ENCODE measurements around the gene LTBP1. TPM values are rescaled to one million over a fixed set of nuclear protein-coding genes. Genes with fewer than 3 reads are reported as not detected.

The LTBP1 gene
- total and polyA plus RNA-seq, 2 of the 13 experiments (the other 11 are each of a cell fraction or from before 2014, with no cell fraction given) = 0.12 to 0.22 TPM

DNA sequence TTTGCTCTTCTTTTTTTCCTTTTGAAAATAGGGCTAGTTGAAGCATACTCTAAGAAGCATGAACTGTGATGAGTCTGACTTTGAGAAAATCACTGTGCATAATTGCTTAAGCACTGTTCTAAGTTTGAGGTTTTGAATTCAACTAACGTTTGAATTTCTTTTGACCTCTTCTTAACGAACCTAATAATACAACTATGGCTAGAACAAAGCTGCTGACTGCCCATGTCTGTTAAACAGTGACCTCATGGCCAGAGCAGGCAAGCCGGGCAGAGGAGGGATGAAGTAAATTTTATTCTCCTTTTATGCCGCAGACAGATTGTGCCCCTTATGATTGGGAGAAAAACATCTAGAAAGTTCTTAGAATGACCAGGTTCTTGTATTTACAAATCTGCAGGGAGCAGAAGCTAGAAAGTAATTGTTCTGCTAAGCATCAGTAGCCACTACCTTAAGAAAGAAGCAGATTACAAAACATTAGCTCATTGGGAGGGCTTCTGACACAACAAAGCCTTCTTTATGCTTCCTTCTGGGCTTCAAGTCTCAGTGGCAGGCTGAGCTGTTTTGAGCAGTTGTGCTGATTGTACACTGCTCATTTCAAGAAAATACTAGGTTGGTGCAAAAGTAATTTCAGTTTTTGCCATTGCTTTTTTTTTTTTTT is 431.9 kb downstream of the LTBP1 start:
- no peaks in the 10 kb centered on the region for H4K20me1 ChIP-seq (ENCODE audit: insufficient read depth, low read length)
- WGBS (ENCODE audit: low lambda C conversion rate) = 34% methylated on average over 4 of the region's 4 CpGs
- POLR2A ChIA-PET = no interaction called here
- peaks cover 0 to 3% of the 10 kb centered on the region in 2 experiments; a peak in 2 of 5 replicates for H3K27me3 ChIP-seq (ENCODE audit: control insufficient read depth in 1 of 2, insufficient read depth in 2 of 2, low read length in 2 of 2)
- H3K79me2 ChIP-seq (ENCODE audit: insufficient read depth, low read length) = no peaks in the 10 kb centered on the region
- H3K4me1 ChIP-seq (ENCODE audit: insufficient read depth, low read length) = no peaks in the 10 kb centered on the region
- no peak overlapping the region for H2AFZ ChIP-seq (ENCODE audit: low read length)
- no peak for DNase-seq (ENCODE audit: low spot score)
- H3K4me2 ChIP-seq (ENCODE audit: low read depth, low read length) = no peak overlapping the region
- intact Hi-C loops (cut with micrococcal nuclease; ENCODE audit: unreplicated experiment) (loop anchor here (10.0 kb wide), 1 partner anchor 244 kb away; no protein-coding TSS in a partner anchor), in situ Hi-C loops (cut with HindIII; ENCODE audit: extremely low pct_ligation_motif_present, low pct_unique_long_range_greater_than_20kb) (loop anchor here (10.0 kb wide), 1 partner anchor 824 kb away; no protein-coding TSS in a partner anchor)
- ATAC-seq = no peak
- FAIRE-seq = no peak
- CTCF ChIA-PET (ENCODE audit: low intra/inter-chr PET ratio, low total read pairs) = no interaction called here
- H3K27ac ChIP-seq (ENCODE audit: extremely low read length, insufficient read depth, low read length) = no peak overlapping the region
- no peaks in the 10 kb centered on the region for H3K9me3 ChIP-seq (ENCODE audit: low read length)
- H3K4me3 ChIP-seq (replicated peaks in 1 of 3; ENCODE audit: insufficient read depth in 1 of 3, low read depth in 2 of 3, low read length in 3 of 3) = no peak overlapping the region
- BruUV-seq (replicated peaks) = no TSS peak
- H3K36me3 ChIP-seq (replicated peaks in 1 of 2; ENCODE audit: control insufficient read depth in 1 of 2, insufficient read depth in 2 of 2, low read length in 2 of 2) = no peaks in the 10 kb centered on the region
- no peak overlapping the region for H3K9ac ChIP-seq (ENCODE audit: insufficient read depth, low read depth, low read length)
- no peak for TF ChIP-seq ZNF660 (CRISPR knock-in tag; IDR thresholded peaks at IDR 0.05; ENCODE audit: borderline replicate concordance, low read depth)
- no peak for TF ChIP-seq TRIM24 (CRISPR knock-in tag; IDR thresholded peaks at IDR 0.05)
- TF ChIP-seq HOXD1 (CRISPR knock-in tag; IDR thresholded peaks at IDR 0.05) = no peak
- TF ChIP-seq ZNF615 (CRISPR knock-in tag; IDR thresholded peaks at IDR 0.05; ENCODE audit: borderline replicate concordance) = no peak
- no peak for TF ChIP-seq ZBTB21 (CRISPR knock-in tag; IDR thresholded peaks at IDR 0.05)
- TF ChIP-seq ZBTB26 (CRISPR knock-in tag; IDR thresholded peaks at IDR 0.05; ENCODE audit: borderline replicate concordance) = no peak
- TF ChIP-seq, protein P1, sequence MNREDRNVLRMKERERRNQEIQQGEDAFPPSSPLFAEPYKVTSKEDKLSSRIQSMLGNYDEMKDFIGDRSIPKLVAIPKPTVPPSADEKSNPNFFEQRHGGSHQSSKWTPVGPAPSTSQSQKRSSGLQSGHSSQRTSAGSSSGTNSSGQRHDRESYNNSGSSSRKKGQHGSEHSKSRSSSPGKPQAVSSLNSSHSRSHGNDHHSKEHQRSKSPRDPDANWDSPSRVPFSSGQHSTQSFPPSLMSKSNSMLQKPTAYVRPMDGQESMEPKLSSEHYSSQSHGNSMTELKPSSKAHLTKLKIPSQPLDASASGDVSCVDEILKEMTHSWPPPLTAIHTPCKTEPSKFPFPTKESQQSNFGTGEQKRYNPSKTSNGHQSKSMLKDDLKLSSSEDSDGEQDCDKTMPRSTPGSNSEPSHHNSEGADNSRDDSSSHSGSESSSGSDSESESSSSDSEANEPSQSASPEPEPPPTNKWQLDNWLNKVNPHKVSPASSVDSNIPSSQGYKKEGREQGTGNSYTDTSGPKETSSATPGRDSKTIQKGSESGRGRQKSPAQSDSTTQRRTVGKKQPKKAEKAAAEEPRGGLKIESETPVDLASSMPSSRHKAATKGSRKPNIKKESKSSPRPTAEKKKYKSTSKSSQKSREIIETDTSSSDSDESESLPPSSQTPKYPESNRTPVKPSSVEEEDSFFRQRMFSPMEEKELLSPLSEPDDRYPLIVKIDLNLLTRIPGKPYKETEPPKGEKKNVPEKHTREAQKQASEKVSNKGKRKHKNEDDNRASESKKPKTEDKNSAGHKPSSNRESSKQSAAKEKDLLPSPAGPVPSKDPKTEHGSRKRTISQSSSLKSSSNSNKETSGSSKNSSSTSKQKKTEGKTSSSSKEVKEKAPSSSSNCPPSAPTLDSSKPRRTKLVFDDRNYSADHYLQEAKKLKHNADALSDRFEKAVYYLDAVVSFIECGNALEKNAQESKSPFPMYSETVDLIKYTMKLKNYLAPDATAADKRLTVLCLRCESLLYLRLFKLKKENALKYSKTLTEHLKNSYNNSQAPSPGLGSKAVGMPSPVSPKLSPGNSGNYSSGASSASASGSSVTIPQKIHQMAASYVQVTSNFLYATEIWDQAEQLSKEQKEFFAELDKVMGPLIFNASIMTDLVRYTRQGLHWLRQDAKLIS (CRISPR knock-in tag; IDR thresholded peaks at IDR 0.05) = no peak
- TF ChIP-seq U2AF1 (optimal IDR thresholded peaks at IDR 0.05; ENCODE audit: low read depth, low read length) = no peak
- TF ChIP-seq, protein P2, sequence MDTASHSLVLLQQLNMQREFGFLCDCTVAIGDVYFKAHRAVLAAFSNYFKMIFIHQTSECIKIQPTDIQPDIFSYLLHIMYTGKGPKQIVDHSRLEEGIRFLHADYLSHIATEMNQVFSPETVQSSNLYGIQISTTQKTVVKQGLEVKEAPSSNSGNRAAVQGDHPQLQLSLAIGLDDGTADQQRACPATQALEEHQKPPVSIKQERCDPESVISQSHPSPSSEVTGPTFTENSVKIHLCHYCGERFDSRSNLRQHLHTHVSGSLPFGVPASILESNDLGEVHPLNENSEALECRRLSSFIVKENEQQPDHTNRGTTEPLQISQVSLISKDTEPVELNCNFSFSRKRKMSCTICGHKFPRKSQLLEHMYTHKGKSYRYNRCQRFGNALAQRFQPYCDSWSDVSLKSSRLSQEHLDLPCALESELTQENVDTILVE (CRISPR knock-in tag; IDR thresholded peaks at IDR 0.05) = no peak
- TF ChIP-seq ZBTB14 (CRISPR knock-in tag; IDR thresholded peaks at IDR 0.05) = no peak
- TF ChIP-seq ZNF775 (CRISPR knock-in tag; IDR thresholded peaks at IDR 0.05; ENCODE audit: borderline replicate concordance) = no peak
- TF ChIP-seq NCOA1 (CRISPR knock-in tag; IDR thresholded peaks at IDR 0.05) = no peak
- TF ChIP-seq ONECUT2 (CRISPR knock-in tag; IDR thresholded peaks at IDR 0.05) = no peak

Data from HepG2 (cell line).